AG09309 (cell line): Measurements from ENCODE around the gene ANO10.
"Not testable (repeated sequence)": the region's sequence is repeated elsewhere in the genome, so short reads cannot be mapped to it uniquely, and the experiment has no call there.

Experiments used
- DNase-seq: peaks from one replicate; pipeline ENCODE4 v3.0.0-alpha.2; 2010; ENCODE audit warnings: low read depth
- H3K4me3 ChIP-seq: 2 replicates; pipeline ENCODE4 v1.5.1; 2011; ENCODE audit warnings: mild to moderate bottlenecking, low read depth, low read length, moderate library complexity; ENCODE audit not compliant: control insufficient read depth
- TF ChIP-seq, protein P1 (sequence below): IDR thresholded peaks from 2 replicates; pipeline ENCODE4 v1.5.1; 2011; ENCODE audit warnings: mild to moderate bottlenecking, low read depth, low read length, inconsistent platforms; ENCODE audit not compliant: insufficient read depth, control insufficient read depth; ENCODE audit errors: missing control alignments

The ANO10 gene

DNA sequence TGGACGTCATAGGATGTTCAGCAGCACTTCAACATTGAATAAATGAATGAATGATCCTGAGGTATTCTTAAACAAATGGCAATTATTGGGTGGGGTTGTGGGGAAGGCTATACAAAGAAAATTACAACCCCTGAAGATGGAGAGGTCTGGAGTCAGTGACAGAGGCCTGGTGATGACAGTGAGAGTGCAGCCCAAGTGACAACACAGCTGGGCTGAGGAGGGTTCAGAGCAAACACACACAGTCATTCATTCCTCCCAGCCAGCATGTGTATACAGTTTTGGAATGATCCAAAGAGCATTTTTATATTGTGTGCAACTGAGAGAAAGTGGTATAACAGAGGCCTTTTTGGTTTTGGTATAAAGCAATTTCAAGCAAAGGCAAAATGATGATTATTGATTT lies 148.1 kb downstream of the ANO10 start:
- H3K4me3 ChIP-seq, result no peak overlapping the region
- DNase-seq, result no peak
- TF ChIP-seq, protein P1, sequence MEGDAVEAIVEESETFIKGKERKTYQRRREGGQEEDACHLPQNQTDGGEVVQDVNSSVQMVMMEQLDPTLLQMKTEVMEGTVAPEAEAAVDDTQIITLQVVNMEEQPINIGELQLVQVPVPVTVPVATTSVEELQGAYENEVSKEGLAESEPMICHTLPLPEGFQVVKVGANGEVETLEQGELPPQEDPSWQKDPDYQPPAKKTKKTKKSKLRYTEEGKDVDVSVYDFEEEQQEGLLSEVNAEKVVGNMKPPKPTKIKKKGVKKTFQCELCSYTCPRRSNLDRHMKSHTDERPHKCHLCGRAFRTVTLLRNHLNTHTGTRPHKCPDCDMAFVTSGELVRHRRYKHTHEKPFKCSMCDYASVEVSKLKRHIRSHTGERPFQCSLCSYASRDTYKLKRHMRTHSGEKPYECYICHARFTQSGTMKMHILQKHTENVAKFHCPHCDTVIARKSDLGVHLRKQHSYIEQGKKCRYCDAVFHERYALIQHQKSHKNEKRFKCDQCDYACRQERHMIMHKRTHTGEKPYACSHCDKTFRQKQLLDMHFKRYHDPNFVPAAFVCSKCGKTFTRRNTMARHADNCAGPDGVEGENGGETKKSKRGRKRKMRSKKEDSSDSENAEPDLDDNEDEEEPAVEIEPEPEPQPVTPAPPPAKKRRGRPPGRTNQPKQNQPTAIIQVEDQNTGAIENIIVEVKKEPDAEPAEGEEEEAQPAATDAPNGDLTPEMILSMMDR, result no peak

DNA sequence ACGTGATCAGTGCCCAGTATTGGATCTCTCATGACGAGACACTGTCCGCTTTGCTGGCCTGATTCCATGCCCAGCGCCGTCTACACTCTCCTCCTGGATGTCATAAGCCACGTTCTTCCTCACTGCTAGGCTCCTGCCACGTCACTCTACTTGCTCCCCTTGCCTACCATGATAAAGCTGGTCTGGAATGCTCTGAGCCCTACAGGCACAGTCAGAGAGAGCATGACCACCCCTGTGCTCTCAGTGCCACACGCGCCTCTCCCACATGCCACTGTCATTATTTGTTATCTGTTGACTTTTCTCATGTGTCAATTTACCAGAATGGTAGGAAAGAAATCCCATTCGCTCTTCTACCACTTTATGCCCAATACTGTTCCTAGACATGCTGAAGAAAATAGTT lies 148.6 kb downstream of the ANO10 start:
- DNase-seq, result no peak
- TF ChIP-seq, protein P1, result no peak
- no peak overlapping the region for H3K4me3 ChIP-seq

DNA sequence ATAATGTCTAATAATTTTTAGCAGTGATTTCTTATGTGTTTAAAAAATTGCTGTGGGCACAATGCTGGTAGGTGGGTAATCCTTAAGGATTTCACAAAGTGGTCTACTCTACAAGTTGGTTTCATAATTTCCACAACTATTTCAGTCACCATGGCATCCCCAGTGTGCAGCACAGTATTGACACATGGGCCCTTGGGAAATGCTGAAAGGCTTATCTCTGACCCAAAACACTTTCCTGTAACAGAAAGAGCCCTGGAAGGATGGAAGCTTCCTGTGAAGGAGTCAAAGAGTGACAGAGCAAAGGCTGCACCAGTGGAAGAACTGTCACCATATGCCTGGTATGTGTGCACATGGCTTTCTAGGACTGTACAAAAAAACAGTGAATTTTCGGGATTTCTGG lies 153.7 kb downstream of the ANO10 start:
- TF ChIP-seq, protein P1, result no peak
- no peak overlapping the region for H3K4me3 ChIP-seq
- no peak for DNase-seq

DNA sequence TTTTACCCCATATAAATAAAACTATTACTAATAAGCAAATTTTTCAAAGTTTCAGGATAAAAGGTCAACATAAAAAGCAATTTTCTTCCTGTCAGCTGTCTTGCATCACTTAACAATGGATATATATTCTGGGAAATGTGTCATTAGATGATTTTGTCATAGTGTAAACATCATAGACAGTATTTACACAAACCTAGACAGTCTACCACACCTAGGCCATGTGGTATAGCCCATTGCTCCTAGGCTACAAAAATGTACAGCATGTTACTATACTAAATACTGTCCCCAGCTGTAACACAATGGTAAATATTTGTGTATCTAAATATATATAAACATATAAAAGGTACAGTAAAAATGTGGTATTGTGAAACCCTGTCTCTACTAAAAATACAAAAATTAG lies 156.7 kb downstream of the ANO10 start:
- no peak for DNase-seq
- H3K4me3 ChIP-seq, result no peak overlapping the region
- TF ChIP-seq, protein P1, result no peak

DNA sequence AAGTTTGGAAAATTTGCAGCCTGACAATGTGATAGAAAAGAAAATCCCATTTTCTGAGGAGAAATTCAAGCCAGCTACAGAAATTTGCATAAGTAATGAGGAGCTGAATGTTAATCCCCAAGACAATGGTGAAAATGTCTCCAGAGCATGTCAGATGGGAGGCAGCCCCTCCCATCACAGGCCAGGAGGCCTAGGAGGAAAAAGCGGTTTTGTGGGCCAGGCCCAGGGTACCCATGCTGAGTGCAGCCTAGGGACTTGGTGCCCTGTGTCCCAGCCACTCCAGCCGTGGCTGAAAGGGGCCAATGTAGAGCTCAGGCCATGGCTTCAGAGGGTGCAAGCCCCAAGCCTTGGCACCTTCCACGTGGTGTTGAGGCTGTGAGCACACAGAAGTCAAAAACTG lies 159.2 kb downstream of the ANO10 start:
- not testable (repeated sequence) for H3K4me3 ChIP-seq, DNase-seq

DNA sequence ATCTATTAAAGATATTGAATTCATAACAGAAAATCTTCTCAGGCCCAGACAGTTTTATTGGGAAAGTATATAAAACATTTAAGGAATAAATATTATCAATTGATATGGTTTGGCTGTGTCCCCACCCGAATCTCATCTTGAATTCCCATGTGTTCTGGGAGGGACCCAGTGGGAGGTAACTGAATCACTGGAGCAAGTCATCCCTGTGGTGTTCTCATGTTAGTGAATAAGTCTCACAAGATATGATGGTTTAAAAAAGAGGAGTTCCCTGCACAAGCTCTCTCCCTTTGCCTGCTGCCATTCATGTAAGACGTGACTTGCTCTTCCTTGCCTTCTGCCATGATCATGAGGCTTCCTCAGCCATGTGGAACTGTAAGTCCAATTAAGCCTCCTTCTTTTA lies 160.5 kb downstream of the ANO10 start:
- TF ChIP-seq, protein P1, result no peak
- no peak overlapping the region for H3K4me3 ChIP-seq
- DNase-seq, result no peak

DNA sequence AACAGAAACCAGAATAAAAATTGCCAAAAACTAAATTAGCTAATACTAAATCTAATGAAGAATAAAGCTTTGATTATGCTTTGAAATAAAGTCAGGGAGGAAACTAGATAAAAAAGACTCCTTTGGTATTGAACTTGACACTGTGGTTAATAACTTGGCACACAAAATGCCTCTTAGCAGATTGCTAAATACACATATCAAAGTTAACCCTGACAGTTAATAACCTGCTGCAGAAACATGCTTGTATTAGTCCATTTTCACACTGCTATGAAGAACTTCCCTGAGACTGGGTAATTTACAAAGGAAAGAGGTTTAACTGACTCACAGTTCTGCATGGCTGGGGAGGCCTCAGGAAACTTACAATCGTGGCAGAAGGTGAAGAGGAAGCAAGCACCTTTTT lies 164.8 kb downstream of the ANO10 start:
- DNase-seq, H3K4me3 ChIP-seq: not testable (repeated sequence)

DNA sequence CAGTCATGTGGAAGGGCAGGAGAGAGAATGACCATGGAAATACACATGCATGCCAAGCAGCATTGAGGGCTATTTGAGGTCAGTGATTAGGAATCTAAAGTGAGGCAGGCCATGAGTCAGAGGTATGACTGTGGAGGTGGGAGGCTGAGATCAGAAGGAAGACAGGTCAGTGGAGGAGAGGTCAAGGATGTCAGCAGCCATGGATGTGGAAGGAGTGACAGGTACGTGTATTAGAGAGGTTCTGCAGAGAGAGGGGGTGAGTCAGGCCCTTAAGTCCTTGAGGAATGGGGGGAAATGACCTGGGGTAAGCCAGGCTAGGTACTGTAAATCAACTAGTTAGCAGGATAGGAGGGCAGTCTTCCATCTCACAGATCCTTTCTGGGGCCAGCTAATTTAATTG lies 166.6 kb downstream of the ANO10 start:
- TF ChIP-seq, protein P1, result no peak
- DNase-seq, result no peak
- H3K4me3 ChIP-seq, result no peak overlapping the region
